22Rv1 (cell line): ENCODE measurements around the gene RNU6-8.

Source experiments
- H3K27ac ChIP-seq: fragments of 450-650 bp; 2 replicates; pipeline ENCODE4 v1.5.1; 2017
- ZFX ChIP-seq: fragments of 450-650 bp; IDR thresholded peaks from 2 replicates; pipeline ENCODE4 v1.6.1; 2017; ENCODE audit warnings: antibody characterized with exemption, borderline replicate concordance
- TF ChIP-seq, protein P1 (sequence below): fragments of 450-650 bp; IDR thresholded peaks from 2 replicates; pipeline ENCODE4 v1.5.1; 2017; ENCODE audit warnings: mild to moderate bottlenecking

The RNU6-8 gene

DNA sequence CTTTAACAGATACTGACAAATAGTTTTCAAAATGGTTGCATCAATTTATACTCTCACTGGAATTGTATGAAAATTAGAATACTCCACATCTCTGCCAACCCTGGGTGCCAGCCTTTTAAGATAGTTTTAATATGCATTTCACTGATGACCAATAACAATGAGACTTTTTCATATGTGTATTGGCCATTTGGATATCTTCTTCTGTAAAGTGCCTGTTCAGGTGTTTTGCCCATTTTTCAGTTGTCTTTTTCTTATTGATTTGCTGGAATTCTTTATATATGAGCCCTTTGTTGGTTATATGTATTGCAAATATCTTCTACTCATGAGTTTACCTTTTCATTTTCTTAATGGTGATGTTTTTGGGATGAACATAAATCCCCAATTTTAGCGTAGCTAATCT, 18.0 kb downstream of the RNU6-8 start:
- H3K27ac ChIP-seq: no peak overlapping the region
- TF ChIP-seq ZFX: no peak
- TF ChIP-seq, protein P1, sequence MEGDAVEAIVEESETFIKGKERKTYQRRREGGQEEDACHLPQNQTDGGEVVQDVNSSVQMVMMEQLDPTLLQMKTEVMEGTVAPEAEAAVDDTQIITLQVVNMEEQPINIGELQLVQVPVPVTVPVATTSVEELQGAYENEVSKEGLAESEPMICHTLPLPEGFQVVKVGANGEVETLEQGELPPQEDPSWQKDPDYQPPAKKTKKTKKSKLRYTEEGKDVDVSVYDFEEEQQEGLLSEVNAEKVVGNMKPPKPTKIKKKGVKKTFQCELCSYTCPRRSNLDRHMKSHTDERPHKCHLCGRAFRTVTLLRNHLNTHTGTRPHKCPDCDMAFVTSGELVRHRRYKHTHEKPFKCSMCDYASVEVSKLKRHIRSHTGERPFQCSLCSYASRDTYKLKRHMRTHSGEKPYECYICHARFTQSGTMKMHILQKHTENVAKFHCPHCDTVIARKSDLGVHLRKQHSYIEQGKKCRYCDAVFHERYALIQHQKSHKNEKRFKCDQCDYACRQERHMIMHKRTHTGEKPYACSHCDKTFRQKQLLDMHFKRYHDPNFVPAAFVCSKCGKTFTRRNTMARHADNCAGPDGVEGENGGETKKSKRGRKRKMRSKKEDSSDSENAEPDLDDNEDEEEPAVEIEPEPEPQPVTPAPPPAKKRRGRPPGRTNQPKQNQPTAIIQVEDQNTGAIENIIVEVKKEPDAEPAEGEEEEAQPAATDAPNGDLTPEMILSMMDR: no peak

DNA sequence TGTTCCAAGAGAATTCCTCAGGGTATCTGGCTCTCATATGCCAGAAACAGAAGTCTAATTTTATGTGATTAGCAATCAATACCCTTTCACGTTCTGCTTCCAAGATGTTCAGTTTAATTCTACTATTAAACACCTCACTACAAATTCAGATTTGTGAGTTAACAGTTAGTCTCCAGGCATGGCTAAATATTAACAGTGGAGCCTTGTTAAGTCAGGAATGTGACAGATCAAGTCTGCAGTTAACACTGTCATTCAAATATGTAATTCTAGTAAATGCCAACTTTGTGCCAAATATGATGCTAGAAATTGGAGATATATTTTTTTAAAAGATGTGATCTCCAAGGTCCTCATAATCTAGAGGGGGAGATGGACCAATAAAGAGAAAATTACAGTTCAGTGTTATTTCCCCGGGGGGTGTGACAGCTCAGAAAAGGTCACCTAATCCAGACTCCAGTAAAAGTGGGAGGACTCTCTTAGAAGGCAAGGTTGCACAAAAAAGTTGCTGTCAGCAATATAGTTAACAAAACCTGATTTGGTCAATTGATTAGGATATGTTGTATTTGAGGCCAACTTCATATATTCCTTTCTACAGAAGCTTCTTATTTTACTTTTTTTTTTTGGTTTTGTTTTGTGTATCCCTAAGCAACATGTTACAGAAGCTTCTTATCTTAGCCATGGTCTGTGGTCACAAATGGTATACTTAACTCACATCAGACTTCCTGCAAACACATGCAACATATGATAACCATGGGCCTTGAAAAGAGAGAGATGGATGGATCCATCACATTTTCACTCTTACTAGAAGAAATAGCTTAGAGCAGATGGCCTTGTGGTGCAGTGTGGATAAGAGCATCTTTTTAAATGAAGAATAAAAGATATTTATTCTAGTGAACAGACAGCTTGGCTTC, 19.7 kb downstream of the RNU6-8 start:
- no peak overlapping the region for H3K27ac ChIP-seq
- TF ChIP-seq ZFX: no peak
- TF ChIP-seq, protein P1: no peak

DNA sequence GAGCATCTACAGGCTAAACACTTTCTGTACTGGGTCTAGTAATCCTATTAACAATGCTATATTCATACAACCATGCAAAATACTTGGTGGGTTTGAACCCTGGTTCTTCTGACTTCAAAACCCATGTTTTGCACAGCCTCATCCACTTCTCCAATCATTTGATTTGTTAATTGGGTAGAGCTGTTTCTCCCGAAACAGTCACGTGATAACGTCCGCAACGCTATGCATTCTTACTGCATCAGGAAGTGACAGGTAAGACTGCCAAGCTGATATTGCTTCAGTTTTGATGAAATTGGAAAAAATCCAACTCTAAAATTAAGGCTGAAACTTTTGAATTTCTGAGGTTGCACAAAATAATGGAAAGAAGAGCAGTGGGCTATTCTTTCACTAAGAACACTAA, 31.6 kb downstream of the RNU6-8 start:
- TF ChIP-seq, protein P1: no peak
- TF ChIP-seq ZFX: no peak

GRCh38 chr14:32169191-32169590, 33.9 kb downstream of the RNU6-8 start:
- TF ChIP-seq, protein P1: no peak
- no peak for TF ChIP-seq ZFX

More for the DNA sequence above, 31.6 kb downstream of the RNU6-8 start:
- H3K27ac ChIP-seq: no peak overlapping the region

GRCh38 chr14:32167907-32168306, 35.2 kb downstream of the RNU6-8 start:
- TF ChIP-seq, protein P1: no peak
- no peak for TF ChIP-seq ZFX
- no peak overlapping the region for H3K27ac ChIP-seq

More at GRCh38 chr14:32169191-32169590, 33.9 kb downstream of the RNU6-8 start:
- no peak overlapping the region for H3K27ac ChIP-seq

DNA sequence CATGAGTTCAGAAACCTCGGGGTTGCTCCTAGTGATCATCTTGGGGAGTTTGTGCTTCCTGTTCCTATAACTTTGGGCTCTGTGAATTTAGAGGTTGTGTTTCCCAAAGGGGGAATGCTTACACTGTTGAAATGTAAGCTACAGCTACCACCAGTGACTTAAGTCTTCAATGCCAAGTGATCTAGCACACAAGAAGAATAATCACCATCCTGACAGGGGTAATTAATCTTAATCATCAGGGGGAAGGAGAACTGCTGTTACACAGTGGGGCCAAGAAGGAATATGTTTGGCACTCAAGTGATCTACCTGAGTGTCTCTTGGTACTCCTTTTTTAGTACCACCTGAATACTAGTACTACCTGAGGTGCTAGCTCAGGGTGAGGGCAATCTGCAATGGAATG, 36.1 kb downstream of the RNU6-8 start:
- TF ChIP-seq, protein P1: no peak
- TF ChIP-seq ZFX: no peak
- H3K27ac ChIP-seq: no peak overlapping the region

DNA sequence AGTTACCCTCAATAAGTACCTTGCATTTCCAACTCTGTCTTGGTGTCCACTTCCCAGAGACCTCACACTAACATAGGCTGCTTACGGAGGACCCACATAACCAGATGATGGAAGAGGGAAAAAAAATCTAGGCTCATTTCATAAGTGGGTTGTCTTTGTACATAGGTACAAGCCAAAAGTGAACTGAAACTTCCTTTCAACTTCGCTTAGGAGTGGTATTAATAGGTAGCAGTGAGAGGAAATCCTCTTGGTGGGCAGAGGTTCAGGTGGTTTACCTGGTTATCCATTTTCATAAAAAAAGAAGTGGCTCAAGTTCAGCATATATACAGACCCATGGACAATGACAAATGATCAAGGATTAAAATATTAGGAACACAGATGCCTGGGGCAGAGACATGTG, 37.0 kb downstream of the RNU6-8 start:
- TF ChIP-seq, protein P1: no peak
- no peak for TF ChIP-seq ZFX

More for the DNA sequence above, 37.0 kb downstream of the RNU6-8 start:
- no peak overlapping the region for H3K27ac ChIP-seq
